Bone marrow (tissue), 2 donors: ENCODE results near the gene CCDC171.

Experiments used
- DNase-seq, 2 donors: peaks; one replicate each; lab custom pipeline; 2025; lab: John Stamatoyannopoulos, UW

The CCDC171 gene

DNA sequence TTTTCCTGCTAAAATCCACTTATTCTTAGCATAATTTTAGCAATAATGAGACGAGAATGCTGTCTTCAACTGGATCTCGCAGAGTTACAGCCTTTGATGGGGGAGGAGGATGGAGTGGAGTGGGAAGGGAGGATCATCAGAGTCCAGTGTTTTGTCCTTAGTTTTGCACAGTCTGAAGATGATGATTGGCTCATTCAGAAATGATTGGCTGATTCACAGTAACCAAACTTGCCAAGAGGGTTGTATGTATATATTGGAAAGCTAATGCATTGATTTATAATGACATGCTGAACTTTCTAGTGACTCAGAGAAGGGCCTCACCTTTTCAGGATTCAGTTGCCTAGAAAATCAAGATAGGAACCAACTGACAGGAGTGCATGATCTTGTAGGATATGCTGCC is 448.0 kb downstream of the CCDC171 start:
- DNase-seq, result no peak

GRCh38 chr9:16001856-16002255 is 449.0 kb downstream of the CCDC171 start:
- DNase-seq, result no peak

- no peak for DNase-seq
These were observed 450.0 kb downstream of the CCDC171 start for GRCh38 chr9:16002816-16003215.

DNA sequence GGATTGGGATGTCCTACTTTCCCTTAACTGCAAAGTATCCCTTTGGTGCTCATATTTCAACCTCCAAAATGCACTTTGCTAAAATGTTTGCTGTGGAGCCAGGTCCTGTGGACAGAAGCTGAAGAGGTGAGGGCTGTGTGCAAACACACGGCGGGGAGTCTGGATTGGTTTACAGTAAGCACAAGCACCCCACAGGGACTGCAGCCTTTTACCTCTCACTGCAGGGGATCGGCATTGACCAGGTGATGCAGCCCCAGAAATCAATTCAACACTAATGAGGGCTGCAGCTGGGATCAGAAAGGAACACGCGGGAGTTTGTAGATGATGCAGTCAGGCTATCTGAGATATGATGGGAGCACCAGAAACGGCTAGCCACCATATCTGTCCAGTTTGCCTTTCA is 450.9 kb downstream of the CCDC171 start:
- no peak for DNase-seq

- DNase-seq, result no peak
These were observed 451.8 kb downstream of the CCDC171 start for GRCh38 chr9:16004613-16005012.

- no peak for DNase-seq
These were observed 457.4 kb downstream of the CCDC171 start for GRCh38 chr9:16010221-16010620.

DNA sequence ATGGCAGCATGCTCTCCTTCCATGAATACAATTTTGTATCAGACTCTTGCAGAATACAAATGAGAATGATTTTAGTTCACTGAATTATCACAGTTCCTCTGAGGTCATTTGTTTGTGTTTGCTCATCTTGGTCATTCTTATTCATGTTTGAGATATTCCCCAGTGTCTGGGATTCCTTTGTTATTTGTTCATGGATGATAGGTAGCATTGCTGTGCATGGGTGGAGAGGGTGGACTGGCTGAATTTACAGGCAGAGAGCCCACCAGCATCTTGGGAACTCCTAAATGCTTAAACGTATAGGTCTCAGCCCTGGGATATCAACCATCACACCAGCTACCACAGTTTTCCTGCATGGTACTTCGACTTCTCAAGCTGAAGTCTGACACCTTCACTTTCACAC is 459.8 kb downstream of the CCDC171 start:
- no peak for DNase-seq

DNA sequence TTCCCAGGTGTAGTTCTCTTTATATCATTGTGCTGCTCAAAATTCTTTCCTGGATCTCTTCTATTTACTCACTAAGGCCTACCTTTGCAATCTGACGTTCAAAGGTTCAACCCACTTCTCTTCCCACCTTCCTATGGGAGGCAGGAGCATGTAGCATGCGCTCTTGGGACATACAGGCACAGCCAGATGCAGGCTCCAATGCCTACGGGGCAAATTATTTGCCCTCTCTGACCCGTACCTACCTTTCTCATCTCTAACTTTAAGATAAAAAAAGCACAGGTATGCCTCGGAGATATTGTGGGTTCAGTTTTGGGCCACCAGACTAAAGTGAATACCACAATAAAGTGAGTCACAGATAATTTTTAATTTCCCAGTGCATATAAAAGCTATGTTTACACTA is 460.5 kb downstream of the CCDC171 start:
- no peak for DNase-seq

DNA sequence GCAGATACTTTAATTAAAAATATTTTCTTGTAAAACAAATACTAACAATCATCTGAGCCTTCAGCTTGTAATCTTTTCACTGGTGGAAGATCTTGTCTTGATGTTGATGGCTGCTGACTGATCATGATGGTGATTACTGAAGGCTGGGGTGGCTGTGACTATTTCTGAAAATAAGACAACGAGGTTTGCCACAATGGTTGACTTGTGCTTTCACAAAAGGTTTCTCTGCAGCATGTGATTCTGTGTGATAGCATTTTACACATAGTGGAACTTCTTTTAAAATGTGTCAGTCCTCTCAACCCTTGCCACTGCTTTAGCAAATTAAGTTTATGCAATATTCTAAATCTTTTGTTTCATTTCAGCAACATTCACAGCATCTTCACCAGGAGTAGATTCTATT is 461.0 kb downstream of the CCDC171 start:
- DNase-seq, result no peak

GRCh38 chr9:16022228-16022627 is 469.4 kb downstream of the CCDC171 start:
- no peak for DNase-seq

DNA sequence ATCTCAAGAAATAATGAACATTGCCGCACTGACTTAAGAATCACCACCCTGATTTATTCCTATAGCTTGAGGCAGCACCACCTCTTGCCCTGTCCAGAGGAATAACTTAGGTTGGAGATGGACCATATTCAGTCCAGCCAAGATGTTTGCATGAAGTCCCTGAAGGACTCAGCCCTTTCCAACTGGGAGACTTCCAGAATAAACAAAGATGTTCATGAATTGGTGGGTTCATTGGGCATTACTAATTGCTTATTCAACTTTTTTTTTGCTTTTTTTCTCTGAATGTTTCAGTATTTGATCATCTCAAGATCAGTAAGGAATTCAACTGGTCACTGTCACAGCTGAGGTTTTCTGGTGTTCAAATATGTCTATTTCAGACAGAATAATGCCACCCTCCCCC is 470.6 kb downstream of the CCDC171 start:
- DNase-seq, result no peak
